Liver (tissue), 3 donors: Measurements from ENCODE around the gene DCDC1.

ENCODE experiments used
- CTCF ChIP-seq: fragments of 150-350 bp; IDR thresholded peaks from 2 replicates; pipeline ENCODE4 v1.5.1; 2017; ENCODE audit warnings: improper control_type of control experiment, low read depth, low read length; ENCODE audit not compliant: missing input control
- MAX ChIP-seq: IDR thresholded peaks from 2 replicates; pipeline ENCODE4 v1.6.1; 2016; ENCODE audit warnings: antibody characterized with exemption
- NR2F2 ChIP-seq: IDR thresholded peaks from 2 replicates; pipeline ENCODE4 v1.6.1; 2016; ENCODE audit warnings: antibody characterized with exemption
- RAD21 ChIP-seq, 2 donors: IDR thresholded peaks; 2 replicates each; pipeline ENCODE4 v1.6.1; 2016; ENCODE audit warnings: antibody characterized with exemption in 2 of 2, mild to moderate bottlenecking in 2 of 2
- TAF1 ChIP-seq: conservative IDR thresholded peaks from 2 replicates; pipeline ENCODE4 v1.6.1; 2016; ENCODE audit warnings: antibody characterized with exemption, mild to moderate bottlenecking
- donor health status: healthy.
- donor health status: healthy.

- TF ChIP-seq NR2F2: no peak
- TF ChIP-seq RAD21 (IDR thresholded peaks at IDR 0.05): no peak
- no peak for TF ChIP-seq TAF1
- no peak for TF ChIP-seq MAX
- TF ChIP-seq CTCF: no peak
Measured at GRCh38 chr11:31254415-31254814, 115.1 kb downstream of the DCDC1 start.
